ENCODE measurements around the gene IGFL2. TPM values are rescaled to one million over a fixed set of nuclear protein-coding genes. Genes with fewer than 3 reads are reported as not detected.
"Not testable (repeated sequence)": the region's sequence is repeated elsewhere in the genome, so short reads cannot be mapped to it uniquely, and the experiment has no call there.

The IGFL2 gene
- total RNA-seq, 1 experiment from 2014 or later: not detected

DNA sequence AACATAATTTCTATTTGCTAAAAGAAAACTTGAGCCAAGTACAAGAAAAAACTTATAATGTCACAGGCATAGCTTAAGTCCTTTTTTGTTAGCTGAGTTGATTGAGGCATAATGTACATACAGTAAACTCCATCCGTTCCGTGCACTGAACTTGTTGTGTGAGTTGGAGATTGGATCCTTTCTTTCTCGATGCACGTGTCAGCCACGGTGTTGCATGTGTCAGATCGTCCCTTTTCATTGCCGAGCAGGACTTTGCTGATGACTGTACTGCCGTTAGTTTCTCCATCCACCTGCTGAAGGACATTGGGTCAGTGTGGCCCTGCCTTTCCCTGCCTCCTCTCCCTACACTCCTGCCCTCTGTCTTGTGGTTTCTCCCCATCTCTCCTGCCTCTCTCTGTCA is 34.4 kb downstream of the IGFL2 start:
- no peak for ATAC-seq
- TF ChIP-seq CTCF (IDR thresholded peaks at IDR 0.05): no peak
- no peak for TF ChIP-seq TCF7L2 (IDR thresholded peaks at IDR 0.05; ENCODE audit: low read depth, low read length)
- TF ChIP-seq POLR2AphosphoS5 (IDR thresholded peaks at IDR 0.05; ENCODE audit: low read depth, low read length): no peak
- TF ChIP-seq, protein P1, sequence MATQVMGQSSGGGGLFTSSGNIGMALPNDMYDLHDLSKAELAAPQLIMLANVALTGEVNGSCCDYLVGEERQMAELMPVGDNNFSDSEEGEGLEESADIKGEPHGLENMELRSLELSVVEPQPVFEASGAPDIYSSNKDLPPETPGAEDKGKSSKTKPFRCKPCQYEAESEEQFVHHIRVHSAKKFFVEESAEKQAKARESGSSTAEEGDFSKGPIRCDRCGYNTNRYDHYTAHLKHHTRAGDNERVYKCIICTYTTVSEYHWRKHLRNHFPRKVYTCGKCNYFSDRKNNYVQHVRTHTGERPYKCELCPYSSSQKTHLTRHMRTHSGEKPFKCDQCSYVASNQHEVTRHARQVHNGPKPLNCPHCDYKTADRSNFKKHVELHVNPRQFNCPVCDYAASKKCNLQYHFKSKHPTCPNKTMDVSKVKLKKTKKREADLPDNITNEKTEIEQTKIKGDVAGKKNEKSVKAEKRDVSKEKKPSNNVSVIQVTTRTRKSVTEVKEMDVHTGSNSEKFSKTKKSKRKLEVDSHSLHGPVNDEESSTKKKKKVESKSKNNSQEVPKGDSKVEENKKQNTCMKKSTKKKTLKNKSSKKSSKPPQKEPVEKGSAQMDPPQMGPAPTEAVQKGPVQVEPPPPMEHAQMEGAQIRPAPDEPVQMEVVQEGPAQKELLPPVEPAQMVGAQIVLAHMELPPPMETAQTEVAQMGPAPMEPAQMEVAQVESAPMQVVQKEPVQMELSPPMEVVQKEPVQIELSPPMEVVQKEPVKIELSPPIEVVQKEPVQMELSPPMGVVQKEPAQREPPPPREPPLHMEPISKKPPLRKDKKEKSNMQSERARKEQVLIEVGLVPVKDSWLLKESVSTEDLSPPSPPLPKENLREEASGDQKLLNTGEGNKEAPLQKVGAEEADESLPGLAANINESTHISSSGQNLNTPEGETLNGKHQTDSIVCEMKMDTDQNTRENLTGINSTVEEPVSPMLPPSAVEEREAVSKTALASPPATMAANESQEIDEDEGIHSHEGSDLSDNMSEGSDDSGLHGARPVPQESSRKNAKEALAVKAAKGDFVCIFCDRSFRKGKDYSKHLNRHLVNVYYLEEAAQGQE (IDR thresholded peaks at IDR 0.05; ENCODE audit: insufficient read depth in 1 of 2, low read depth in 2 of 2, low read length in 1 of 2): no peak
- no peak for TF ChIP-seq SIN3A (IDR thresholded peaks at IDR 0.05; ENCODE audit: borderline replicate concordance, insufficient read depth, low read depth, low read length)
- BruUV-seq (replicated peaks): no TSS peak
- in situ Hi-C loops (cut with HindIII; ENCODE audit: low pct_unique_long_range_greater_than_20kb, low sequenced_read_pairs) (no loop called here), intact Hi-C loops (cut with micrococcal nuclease; ENCODE audit: unreplicated experiment) (no loop called here)
- Histone ChIP-seq H3K4me3 (ENCODE audit: low read depth in 2 of 2, low read length in 2 of 2) (no peak overlapping the region), H3K27ac (ENCODE audit: low read length) (no peak overlapping the region), H3K9me3 (ENCODE audit: control insufficient read depth, insufficient read depth, low read depth, low read length) (no peaks in the 10 kb centered on the region), H3K36me3 (ENCODE audit: control insufficient read depth, insufficient read depth, low read length) (no peaks in the 10 kb centered on the region), H3K27me3 (ENCODE audit: control insufficient read depth, insufficient read depth, low read length) (no peaks in the 10 kb centered on the region), H3K4me1 (ENCODE audit: control insufficient read depth, insufficient read depth, low read length) (no peaks in the 10 kb centered on the region)
- DNase-seq (ENCODE audit: low read depth, low spot score): no peak
- POLR2A ChIA-PET: no interaction called here
- CTCF ChIA-PET: interaction anchor here (0.7 kb wide), 1 partner anchor 18 kb away, joined by 8 read pairs; no protein-coding TSS in a partner anchor

DNA sequence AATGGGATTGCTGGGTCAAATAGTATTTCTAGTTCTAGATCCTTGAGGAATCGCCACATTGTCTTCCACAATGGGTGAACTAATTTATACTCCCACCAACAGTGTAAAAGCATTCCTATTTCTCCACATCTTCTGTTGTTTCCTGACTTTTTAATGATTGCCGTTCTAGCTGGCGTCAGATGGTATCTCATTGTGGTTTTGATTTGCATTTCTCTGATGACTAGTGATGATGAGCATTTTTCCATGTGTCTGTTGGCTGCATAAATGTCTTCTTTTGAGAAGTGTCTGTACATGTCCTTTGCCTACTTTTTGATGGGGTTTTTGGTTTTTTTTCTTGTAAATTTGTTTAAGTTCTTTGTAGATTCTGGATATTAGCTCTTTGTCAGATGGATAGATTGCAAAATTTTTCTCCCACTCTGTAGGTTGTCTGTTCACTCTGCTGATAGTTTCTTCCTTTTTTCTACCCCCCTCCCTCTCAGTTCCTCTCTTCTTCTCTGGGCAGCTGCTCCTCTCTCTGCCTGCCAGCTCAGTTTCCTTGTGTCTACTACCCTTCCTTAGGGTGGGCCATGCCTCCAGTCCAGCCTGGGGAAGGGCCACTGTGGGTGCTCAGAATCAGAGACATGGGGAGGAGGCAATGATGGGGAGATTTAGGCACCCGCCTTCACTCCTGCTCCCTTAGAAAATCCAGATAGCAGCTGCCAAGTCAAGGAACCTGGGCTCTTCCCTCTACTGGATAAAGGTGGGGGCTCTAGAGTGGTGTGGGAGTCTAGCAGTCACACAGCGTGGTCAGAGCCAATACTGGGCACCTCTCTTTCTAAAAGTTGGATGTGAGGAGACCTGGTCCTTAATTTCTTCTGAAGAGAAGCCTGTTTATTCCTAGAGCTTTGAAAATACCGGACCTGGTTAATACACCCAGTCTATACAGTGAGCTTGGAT is 37.0 kb downstream of the IGFL2 start:
- POLR2A ChIA-PET; ATAC-seq; intact Hi-C loops (cut with micrococcal nuclease; ENCODE audit: unreplicated experiment); H3K4me1 ChIP-seq (ENCODE audit: control insufficient read depth, insufficient read depth, low read length); in situ Hi-C loops (cut with HindIII; ENCODE audit: low pct_unique_long_range_greater_than_20kb, low sequenced_read_pairs); BruUV-seq (replicated peaks); H3K4me3 ChIP-seq (ENCODE audit: low read depth in 2 of 2, low read length in 2 of 2); DNase-seq (ENCODE audit: low read depth, low spot score); H3K36me3 ChIP-seq (ENCODE audit: control insufficient read depth, insufficient read depth, low read length); H3K27me3 ChIP-seq (ENCODE audit: control insufficient read depth, insufficient read depth, low read length); H3K27ac ChIP-seq (ENCODE audit: low read length); H3K9me3 ChIP-seq (ENCODE audit: control insufficient read depth, insufficient read depth, low read depth, low read length): not testable (repeated sequence)
- CTCF ChIA-PET: interaction anchor here (0.7 to 0.8 kb wide), 2 partner anchors 31 to 108 kb away, joined by 3 to 4 read pairs; no protein-coding TSS in a partner anchor

Data from Panc1 (cell line).